Activated B cell treated with CpG ODN at 0.5 μM for 24 hours (primary cell): ENCODE measurements around the gene ZNF592. TPM values are rescaled to one million over a fixed set of nuclear protein-coding genes. Genes with fewer than 3 reads are reported as not detected.

Experiments used
- ATAC-seq: fragments of 200-7000 bp; cut with Tn5 transposase; one replicate; pipeline ENCODE4 v1.10.0; 2021; ENCODE audit warnings: low read depth, mild to moderate bottlenecking, moderate library complexity
- CTCF ChIA-PET: fragments of 350-600 bp; sonication (Branson Sonifier 250); formaldehyde crosslinking; loops from one replicate; lab custom pipeline; 2021; ENCODE audit warnings: antibody characterized with exemption; lab: Charles Lee
- POLR2A ChIA-PET: fragments of 350-600 bp; sonication (Branson Sonifier 250); formaldehyde crosslinking; loops from one replicate; lab custom pipeline; 2021; ENCODE audit warnings: antibody characterized with exemption; lab: Charles Lee
- DNase-seq: peaks from one replicate; pipeline ENCODE4 v3.0.0; 2022
- H3K27ac Mint-ChIP-seq: one replicate; pipeline ENCODE4 v1.8.0; 2020; ENCODE audit warnings: mixed read lengths
- H3K27me3 Mint-ChIP-seq: one replicate; pipeline ENCODE4 v1.8.0; 2021; ENCODE audit warnings: mixed read lengths
- H3K36me3 Mint-ChIP-seq: one replicate; pipeline ENCODE4 v1.8.0; 2021; ENCODE audit warnings: low read depth, mixed read lengths
- H3K4me1 Mint-ChIP-seq: one replicate; pipeline ENCODE4 v1.8.0; 2021; ENCODE audit warnings: mixed read lengths
- H3K4me3 Mint-ChIP-seq: one replicate; pipeline ENCODE4 v1.8.0; 2020; ENCODE audit warnings: mild to moderate bottlenecking, mixed read lengths
- H3K9me3 Mint-ChIP-seq: one replicate; pipeline ENCODE4 v1.8.0; 2020; ENCODE audit warnings: mixed read lengths
- intact Hi-C: fragments of 100-400 bp; cut with micrococcal nuclease; formaldehyde crosslinking; loops from one replicate; pipeline ENCODE4 v1.15.1; 2024
- total RNA-seq: library from RNA; stranded (reverse); gene quantifications from 2 replicates; pipeline ENCODE4 v1.2.3, GENCODE V29; 2022
- TF ChIP-seq, protein P1 (sequence below): fragments of 200-600 bp; IDR thresholded peaks from one replicate; pipeline ENCODE4 v1.8.0; 2022; ENCODE audit warnings: antibody characterized with exemption, mild to moderate bottlenecking

ZNF592 gene
- total RNA-seq, 1 donor from 2014 or later, result 44.3 TPM

DNA sequence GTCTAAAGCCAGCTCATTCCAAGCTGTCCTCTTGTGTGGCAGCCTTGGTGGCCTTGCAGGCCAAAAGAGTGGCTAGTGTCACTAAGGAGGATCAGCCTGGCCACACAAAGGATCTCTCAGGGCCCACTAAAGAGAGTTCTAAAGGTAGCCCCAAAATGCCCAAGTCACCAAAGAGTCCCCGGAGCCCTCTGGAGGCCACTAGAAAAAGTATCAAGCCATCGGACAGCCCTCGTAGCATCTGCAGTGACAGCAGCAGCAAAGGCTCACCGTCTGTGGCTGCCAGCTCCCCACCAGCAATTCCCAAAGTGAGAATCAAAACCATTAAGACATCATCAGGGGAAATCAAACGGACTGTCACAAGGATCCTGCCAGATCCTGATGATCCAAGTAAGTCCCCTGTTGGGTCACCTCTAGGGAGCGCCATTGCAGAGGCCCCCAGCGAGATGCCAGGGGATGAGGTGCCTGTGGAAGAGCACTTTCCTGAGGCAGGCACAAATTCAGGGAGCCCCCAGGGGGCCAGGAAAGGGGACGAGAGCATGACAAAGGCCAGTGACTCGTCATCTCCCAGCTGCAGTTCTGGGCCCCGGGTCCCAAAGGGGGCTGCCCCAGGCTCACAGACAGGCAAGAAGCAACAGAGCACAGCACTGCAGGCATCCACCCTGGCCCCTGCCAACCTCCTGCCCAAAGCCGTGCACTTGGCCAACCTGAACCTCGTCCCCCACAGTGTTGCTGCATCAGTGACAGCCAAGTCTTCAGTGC, 35.3 kb downstream of the ZNF592 start:
- TF ChIP-seq, protein P1, sequence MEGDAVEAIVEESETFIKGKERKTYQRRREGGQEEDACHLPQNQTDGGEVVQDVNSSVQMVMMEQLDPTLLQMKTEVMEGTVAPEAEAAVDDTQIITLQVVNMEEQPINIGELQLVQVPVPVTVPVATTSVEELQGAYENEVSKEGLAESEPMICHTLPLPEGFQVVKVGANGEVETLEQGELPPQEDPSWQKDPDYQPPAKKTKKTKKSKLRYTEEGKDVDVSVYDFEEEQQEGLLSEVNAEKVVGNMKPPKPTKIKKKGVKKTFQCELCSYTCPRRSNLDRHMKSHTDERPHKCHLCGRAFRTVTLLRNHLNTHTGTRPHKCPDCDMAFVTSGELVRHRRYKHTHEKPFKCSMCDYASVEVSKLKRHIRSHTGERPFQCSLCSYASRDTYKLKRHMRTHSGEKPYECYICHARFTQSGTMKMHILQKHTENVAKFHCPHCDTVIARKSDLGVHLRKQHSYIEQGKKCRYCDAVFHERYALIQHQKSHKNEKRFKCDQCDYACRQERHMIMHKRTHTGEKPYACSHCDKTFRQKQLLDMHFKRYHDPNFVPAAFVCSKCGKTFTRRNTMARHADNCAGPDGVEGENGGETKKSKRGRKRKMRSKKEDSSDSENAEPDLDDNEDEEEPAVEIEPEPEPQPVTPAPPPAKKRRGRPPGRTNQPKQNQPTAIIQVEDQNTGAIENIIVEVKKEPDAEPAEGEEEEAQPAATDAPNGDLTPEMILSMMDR, result no peak
- Mint-ChIP-seq H3K4me3 (no peak overlapping the region), H3K4me1 (peaks cover 41% of the 10 kb centered on the region), H3K9me3 (no peaks in the 10 kb centered on the region), H3K27ac (no peak overlapping the region), H3K36me3 (peaks cover 76% of the 10 kb centered on the region), H3K27me3 (no peaks in the 10 kb centered on the region)
- ChIA-PET POLR2A (no interaction called here), CTCF (no interaction called here)
- intact Hi-C loops, result loop anchor here (5.0 kb wide), 1 partner anchor 36 kb away; the partner anchor contains the start of gene ZNF592
- no peak for ATAC-seq
- no peak for DNase-seq

DNA sequence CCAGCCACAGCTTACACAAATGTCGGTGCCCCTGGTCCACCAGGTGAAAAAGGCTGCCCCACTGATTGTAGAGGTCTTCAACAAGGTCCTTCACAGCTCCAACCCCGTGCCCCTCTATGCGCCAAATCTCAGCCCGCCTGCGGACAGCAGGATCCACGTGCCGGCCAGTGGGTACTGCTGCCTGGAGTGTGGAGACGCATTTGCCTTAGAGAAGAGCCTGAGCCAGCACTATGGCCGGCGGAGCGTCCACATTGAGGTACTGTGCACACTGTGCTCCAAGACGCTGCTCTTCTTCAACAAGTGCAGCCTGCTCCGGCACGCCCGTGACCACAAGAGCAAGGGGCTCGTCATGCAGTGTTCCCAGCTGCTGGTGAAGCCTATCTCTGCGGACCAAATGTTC, 35.9 kb downstream of the ZNF592 start:
- Mint-ChIP-seq H3K4me1 (peaks cover 42% of the 10 kb centered on the region), H3K27ac (no peak overlapping the region), H3K4me3 (no peak overlapping the region)

DNA sequence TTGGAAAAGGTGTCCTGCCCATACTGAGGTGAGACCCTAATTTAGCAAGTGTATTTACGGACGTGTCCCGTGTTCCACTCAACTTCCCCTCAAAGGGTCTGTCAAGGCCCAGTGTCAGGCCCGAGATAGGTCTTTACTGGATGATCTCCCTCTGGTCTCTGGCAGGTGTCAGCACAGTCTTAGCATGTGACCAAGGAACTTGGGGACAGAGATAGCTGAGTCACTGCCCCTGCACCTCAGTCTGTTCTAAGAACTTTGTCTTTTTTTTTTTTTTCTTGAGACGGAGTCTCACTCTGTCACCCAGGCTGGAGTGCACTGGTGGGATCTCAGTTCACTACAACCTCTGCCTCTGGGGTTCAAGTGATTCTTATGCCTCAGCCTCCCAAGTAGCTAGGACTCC, 36.7 kb downstream of the ZNF592 start:
- no peak for DNase-seq
- H3K27me3 Mint-ChIP-seq, result no peaks in the 10 kb centered on the region
- no peak for ATAC-seq
- H3K4me3 Mint-ChIP-seq, result no peak overlapping the region
- peaks cover 73% of the 10 kb centered on the region for H3K36me3 Mint-ChIP-seq
- intact Hi-C loops, result no loop called here
- POLR2A ChIA-PET, result interaction anchor here (0.6 to 1.2 kb wide), 3 partner anchors 25 to 1044 kb away, joined by 3 to 4 read pairs (median 3); partner anchors contain the start of gene NMB
- H3K27ac Mint-ChIP-seq, result no peak overlapping the region
- peaks cover 48% of the 10 kb centered on the region for H3K4me1 Mint-ChIP-seq
- CTCF ChIA-PET, result no interaction called here
- H3K9me3 Mint-ChIP-seq, result no peaks in the 10 kb centered on the region
- TF ChIP-seq, protein P1, result no peak

More for the DNA sequence above, 35.9 kb downstream of the ZNF592 start:
- no peaks in the 10 kb centered on the region for H3K27me3 Mint-ChIP-seq
- intact Hi-C loops, result loop anchor here (5.0 kb wide), 1 partner anchor 37 kb away; the partner anchor contains the start of gene ZNF592
- POLR2A ChIA-PET, result interaction anchor here (1.2 kb wide), 1 partner anchor 24 kb away, joined by 3 read pairs; no protein-coding TSS in a partner anchor
- CTCF ChIA-PET, result no interaction called here
- TF ChIP-seq, protein P1, result no peak
- ATAC-seq, result no peak
- peaks cover 75% of the 10 kb centered on the region for H3K36me3 Mint-ChIP-seq
- no peaks in the 10 kb centered on the region for H3K9me3 Mint-ChIP-seq
- DNase-seq, result no peak

DNA sequence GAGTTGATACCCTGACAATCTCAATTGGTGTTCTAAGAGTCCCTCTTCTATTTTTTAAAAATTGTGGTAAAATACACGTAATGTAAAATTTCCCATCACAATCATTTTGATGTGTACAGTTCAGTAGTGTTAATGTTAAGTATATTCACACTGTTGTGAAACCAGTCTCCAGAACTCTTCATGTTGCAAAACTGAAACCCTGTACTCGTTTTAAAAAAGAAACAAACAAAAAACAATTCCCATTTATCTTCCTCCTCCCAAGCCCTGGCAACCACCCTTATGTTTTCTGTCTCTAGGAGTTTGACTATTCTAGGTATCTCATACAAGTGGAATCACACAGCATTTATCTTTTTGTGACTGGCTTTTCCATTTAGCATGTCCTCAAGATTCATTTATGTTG, 40.1 kb downstream of the ZNF592 start:
- intact Hi-C loops, result no loop called here
- CTCF ChIA-PET, result interaction anchor here (0.6 kb wide), 1 partner anchor 203 kb away, joined by 3 read pairs; no protein-coding TSS in a partner anchor

More for the DNA sequence above, 40.1 kb downstream of the ZNF592 start:
- DNase-seq (no peak), ATAC-seq (no peak)
- H3K27me3 Mint-ChIP-seq, result no peaks in the 10 kb centered on the region
- POLR2A ChIA-PET, result no interaction called here
- H3K4me1 Mint-ChIP-seq, result peaks cover 41% of the 10 kb centered on the region
- TF ChIP-seq, protein P1, result no peak
- H3K9me3 Mint-ChIP-seq, result no peaks in the 10 kb centered on the region
- no peak overlapping the region for H3K27ac Mint-ChIP-seq
- peaks cover 78% of the 10 kb centered on the region for H3K36me3 Mint-ChIP-seq
- no peak overlapping the region for H3K4me3 Mint-ChIP-seq
